SU-DHL-6 (cell line): ENCODE data around the gene HSPA12A.

Experiments
- EZH2phosphoT487 ChIP-seq: fragments of 200-600 bp; sonication (generic), shearing (Covaris generic); conservative IDR thresholded peaks from 2 replicates; pipeline ENCODE4 v1.6.1; 2018; ENCODE audit warnings: mild to moderate bottlenecking, antibody characterized with exemption, low read length, moderate library complexity, mixed read lengths
- TF ChIP-seq, protein P1 (sequence below): fragments of 200-600 bp; sonication (generic); IDR thresholded peaks from one replicate; pipeline ENCODE4 v1.5.1; 2017; ENCODE audit warnings: antibody characterized with exemption, mild to moderate bottlenecking, low read length, moderate library complexity; ENCODE audit not compliant: insufficient read depth, poor library complexity, severe bottlenecking

DNA sequence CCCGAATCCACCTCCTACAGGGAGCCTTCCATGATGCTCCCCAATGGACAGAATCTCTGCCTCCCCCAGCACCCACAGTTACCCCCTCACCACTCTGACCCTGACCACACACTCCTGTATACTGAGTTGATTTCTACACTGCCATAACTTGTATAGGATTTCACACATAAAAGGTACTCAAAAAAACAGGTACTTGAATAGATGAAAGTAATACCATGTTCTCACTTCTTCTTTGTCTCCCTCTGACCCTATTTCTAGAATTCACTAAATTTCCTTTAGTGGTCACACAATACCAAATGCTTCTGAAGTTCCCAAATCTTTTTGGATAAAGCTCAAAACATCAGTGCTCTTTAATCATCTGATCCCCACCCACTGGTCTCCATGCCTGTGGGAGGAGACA, 45.4 kb downstream of the HSPA12A start:
- TF ChIP-seq, protein P1, sequence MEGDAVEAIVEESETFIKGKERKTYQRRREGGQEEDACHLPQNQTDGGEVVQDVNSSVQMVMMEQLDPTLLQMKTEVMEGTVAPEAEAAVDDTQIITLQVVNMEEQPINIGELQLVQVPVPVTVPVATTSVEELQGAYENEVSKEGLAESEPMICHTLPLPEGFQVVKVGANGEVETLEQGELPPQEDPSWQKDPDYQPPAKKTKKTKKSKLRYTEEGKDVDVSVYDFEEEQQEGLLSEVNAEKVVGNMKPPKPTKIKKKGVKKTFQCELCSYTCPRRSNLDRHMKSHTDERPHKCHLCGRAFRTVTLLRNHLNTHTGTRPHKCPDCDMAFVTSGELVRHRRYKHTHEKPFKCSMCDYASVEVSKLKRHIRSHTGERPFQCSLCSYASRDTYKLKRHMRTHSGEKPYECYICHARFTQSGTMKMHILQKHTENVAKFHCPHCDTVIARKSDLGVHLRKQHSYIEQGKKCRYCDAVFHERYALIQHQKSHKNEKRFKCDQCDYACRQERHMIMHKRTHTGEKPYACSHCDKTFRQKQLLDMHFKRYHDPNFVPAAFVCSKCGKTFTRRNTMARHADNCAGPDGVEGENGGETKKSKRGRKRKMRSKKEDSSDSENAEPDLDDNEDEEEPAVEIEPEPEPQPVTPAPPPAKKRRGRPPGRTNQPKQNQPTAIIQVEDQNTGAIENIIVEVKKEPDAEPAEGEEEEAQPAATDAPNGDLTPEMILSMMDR = no peak
- TF ChIP-seq EZH2phosphoT487 = no peak
